T-helper 2 cell treated with Interferon-gamma antibody and Interleukin-4, amounts not matched to agents 100 ng/mL and 5 ng/mL, for 36 hours (primary cell): ENCODE measurements around the gene NEGR1. TPM values are rescaled to one million over a fixed set of nuclear protein-coding genes. Genes with fewer than 3 reads are reported as not detected.

Experiments
- intact Hi-C: fragments of 100-400 bp; cut with micrococcal nuclease; formaldehyde crosslinking; loops from one replicate; pipeline ENCODE4 v1.15.1; 2023
- total RNA-seq: library from RNA; stranded (reverse); gene quantifications from 2 replicates; pipeline ENCODE4 v1.2.3, GENCODE V29; 2022

The NEGR1 gene
- total RNA-seq, 1 donor from 2014 or later, result not detected

DNA sequence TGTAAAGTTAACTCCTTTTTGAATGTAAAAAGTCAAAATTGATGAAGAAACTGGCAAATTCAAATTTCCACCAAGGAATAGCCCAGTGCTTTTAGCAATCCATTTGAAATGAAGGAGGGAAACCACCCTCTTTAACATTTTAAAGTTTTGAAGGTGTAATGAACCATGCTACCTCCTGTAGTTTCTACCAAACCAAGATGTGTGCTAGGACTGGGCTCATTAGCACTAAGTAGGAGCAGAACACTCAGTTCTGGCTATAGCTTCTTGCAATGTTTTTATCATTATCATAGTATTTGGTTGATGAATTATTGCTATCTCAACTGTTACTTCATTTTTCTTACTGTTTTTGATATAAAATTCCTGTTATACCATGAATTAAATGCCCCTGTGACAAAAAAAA is 882.3 kb downstream of the NEGR1 start:
- intact Hi-C loops, result no loop called here

- intact Hi-C loops, result no loop called here
Measured at GRCh38 chr1:71399594-71399993, 882.7 kb downstream of the NEGR1 start.

DNA sequence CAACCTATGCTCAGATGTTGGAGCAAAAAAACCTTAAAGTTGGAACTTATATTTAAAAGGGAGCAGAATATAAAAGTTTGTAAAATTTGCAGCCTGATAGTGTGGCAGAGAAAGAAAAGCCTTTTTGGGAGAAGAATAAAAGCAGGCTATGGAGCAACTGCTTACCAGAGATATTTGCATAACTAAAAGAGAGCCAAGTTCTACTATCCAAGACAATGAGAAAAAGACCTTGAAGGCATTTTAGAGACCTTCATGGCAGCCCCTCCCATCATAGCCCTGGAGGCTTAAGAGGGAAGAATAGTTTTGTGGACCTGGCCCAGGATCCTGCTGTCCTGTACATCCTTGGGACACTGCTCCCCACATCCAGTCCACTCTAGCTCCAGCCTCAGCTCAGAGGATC is 889.0 kb downstream of the NEGR1 start:
- intact Hi-C loops, result no loop called here

- intact Hi-C loops, result no loop called here
Measured at GRCh38 chr1:71390518-71390917, 891.8 kb downstream of the NEGR1 start.

GRCh38 chr1:71377886-71378285 is 904.5 kb downstream of the NEGR1 start:
- intact Hi-C loops, result no loop called here

GRCh38 chr1:71372496-71372895 is 909.8 kb downstream of the NEGR1 start:
- intact Hi-C loops, result no loop called here

- intact Hi-C loops, result no loop called here
Measured at GRCh38 chr1:71371581-71371980, 910.8 kb downstream of the NEGR1 start.

GRCh38 chr1:71364236-71364635 is 918.1 kb downstream of the NEGR1 start:
- intact Hi-C loops, result no loop called here

DNA sequence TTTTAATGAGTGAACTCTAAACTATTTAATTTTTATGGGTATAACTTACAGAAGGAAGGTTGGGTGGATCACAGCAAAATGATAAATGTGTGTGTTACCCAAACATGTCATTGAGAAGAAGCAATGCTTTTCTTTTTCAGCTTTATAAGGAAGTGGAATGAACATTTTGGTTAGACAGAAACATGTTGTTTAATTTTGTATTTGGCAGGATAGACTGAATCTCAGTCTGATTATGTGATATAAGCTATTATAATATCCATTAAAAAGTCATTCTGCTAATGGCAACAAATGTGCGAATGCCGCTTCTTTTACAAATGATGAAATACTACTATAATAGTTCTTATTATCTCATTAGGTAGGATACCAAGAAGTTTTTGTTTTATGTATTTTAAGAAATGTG is 919.6 kb downstream of the NEGR1 start:
- intact Hi-C loops, result no loop called here

DNA sequence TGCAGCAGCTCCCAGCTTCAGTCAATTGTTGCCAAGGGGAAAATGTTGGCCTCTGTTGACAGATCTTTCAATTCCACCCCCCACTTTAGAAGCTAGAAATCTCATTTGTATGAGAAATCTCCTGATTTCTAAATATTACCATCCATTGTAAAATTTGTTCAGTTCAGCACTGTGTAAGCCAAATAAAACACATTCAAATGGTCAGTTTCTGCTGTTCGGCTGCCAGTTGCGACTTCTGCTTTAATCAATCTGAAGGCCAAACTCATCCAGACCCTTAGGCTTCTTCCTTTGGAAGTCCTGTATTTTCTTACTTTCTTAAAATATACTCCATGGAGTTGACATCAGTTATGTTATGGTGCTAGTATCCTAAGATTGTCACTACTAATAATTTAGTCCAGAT is 920.3 kb downstream of the NEGR1 start:
- intact Hi-C loops, result no loop called here

DNA sequence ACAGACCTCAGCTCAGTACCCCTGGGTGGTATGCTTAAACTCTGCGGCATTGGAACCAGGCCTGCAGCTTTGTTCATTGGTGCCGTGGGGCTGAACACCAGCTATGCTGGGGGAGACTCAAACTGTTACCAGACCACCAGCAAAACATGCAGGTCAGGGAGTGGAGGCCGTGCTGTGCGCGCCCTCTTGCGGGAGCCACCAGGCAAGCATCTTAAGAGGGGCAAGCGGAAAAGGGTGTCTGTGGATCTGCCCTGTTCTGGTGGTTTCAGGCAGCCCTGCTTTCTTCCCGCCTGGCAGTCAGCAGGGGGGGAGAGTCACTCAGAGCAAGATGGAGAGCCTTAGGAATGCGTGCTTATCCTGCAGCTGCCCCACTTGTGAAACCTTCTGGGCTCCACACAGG is 924.6 kb downstream of the NEGR1 start:
- intact Hi-C loops, result no loop called here

DNA sequence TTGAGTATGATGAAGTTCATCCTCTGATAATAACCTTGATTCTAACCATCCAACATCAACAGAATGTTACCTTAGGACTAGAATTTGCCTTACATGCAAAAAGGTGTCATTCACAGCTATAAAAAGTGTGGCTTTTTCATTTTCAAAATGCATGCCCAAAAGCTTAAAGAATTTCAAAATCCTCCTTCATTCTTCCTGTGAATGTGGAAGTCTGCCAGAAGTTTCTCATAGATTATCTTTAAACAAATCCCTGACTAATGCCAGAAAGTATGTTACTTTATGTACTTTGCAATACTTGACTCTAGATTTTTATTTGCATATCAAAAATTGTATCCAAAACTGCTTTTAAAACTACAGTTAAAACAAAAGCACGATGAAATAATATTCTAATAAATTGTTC is 930.9 kb downstream of the NEGR1 start:
- intact Hi-C loops, result no loop called here

GRCh38 chr1:71350805-71351204 is 931.5 kb downstream of the NEGR1 start:
- intact Hi-C loops, result no loop called here

DNA sequence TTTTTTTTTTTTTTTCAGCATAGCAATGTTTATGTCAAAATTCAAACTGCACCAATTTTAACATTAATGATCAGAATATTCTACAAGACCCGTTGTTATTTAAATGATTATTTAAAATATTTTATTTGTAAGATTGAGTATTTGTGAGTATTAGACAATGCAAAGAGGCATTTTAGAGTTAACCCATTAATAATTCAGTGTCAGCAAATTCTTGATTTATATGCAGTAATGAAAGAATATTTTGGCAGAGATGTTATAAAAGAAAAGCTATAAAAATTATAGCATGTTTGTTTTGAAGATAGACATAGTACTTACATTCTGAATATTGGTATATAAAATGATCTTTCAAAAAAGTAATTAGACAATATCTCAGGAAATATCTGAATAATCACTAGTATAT is 932.0 kb downstream of the NEGR1 start:
- intact Hi-C loops, result no loop called here
